ENCODE measurements around the gene TMPRSS4.

Gene TMPRSS4

DNA sequence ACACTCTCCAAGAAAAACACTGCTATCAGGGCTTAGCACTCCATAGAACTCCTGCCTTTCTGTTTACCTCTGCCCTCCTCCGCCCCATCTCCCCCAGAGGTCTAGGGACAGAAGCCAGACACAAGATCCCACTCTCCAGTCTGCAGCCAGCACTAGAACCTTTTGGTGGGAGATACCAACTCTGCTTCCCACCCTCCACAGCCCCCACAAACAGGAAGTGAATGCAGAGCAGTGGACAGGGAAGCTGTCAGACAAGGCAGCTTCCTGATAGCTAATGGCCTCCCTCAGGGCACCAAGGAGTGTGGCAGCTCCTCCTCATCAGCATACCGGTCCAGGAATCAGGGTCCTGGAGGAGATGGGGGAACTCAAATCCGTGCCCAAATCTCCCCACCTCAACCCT is 70.6 kb downstream of the TMPRSS4 start:
- CTCF ChIA-PET, result interaction anchor here (2.8 to 6.5 kb wide), 2 partner anchors 22 to 24 kb away, joined by 19 to 96 read pairs; no protein-coding TSS in a partner anchor
- Mint-ChIP-seq H3K27me3 (peaks cover 96% of the 10 kb centered on the region), H3K9me3 (no peaks in the 10 kb centered on the region), H3K36me3 (no peaks in the 10 kb centered on the region), H3K27ac (no peak overlapping the region), H3K4me3 (no peak overlapping the region), H3K4me1 (peaks cover 4% of the 10 kb centered on the region)
- no peak for DNase-seq

GRCh38 chr11:118148240-118148639 is 71.4 kb downstream of the TMPRSS4 start:
- H3K36me3 Mint-ChIP-seq, result no peaks in the 10 kb centered on the region
- DNase-seq, result no peak
- CTCF ChIA-PET, result interaction anchor here (2.8 kb wide), 1 partner anchor 23 kb away, joined by 19 read pairs; no protein-coding TSS in a partner anchor
- H3K27me3 Mint-ChIP-seq, result peaks cover 98% of the 10 kb centered on the region
- no peak overlapping the region for H3K4me3 Mint-ChIP-seq
- no peaks in the 10 kb centered on the region for H3K9me3 Mint-ChIP-seq
- H3K4me1 Mint-ChIP-seq, result peaks cover 4% of the 10 kb centered on the region
- no peak overlapping the region for H3K27ac Mint-ChIP-seq

GRCh38 chr11:118148856-118149255 is 72.0 kb downstream of the TMPRSS4 start:
- Mint-ChIP-seq H3K36me3 (no peaks in the 10 kb centered on the region), H3K4me3 (no peak overlapping the region), H3K27ac (no peak overlapping the region), H3K4me1 (peaks cover 8% of the 10 kb centered on the region), H3K27me3 (peaks cover 100% of the 10 kb centered on the region), H3K9me3 (no peaks in the 10 kb centered on the region)
- DNase-seq, result no peak
- CTCF ChIA-PET, result interaction anchor here (0.7 to 2.8 kb wide), 2 partner anchors 23 to 147 kb away, joined by 3 to 19 read pairs; no protein-coding TSS in a partner anchor

DNA sequence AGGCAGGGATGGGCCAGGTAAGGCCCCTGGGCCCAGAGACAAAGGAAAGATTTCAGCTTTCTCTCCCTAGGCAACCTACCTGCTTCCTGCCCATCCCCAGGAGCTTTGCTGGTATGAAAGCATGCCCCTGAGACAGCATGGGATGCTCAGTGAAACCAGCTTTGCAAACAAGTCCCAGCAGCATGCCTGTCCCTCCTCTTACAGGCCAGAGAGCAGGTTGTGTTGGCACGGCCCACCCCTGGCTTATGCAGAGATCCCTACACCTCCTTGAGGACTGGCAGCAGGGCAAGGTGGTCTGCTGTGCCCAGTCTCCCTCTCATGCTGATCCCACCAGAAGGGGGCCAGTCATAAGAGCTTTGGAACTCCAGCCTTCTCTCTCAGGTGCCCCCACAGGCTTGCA is 72.6 kb downstream of the TMPRSS4 start:
- peaks cover 100% of the 10 kb centered on the region for H3K27me3 Mint-ChIP-seq
- no peak overlapping the region for H3K4me3 Mint-ChIP-seq
- peaks cover 10% of the 10 kb centered on the region for H3K4me1 Mint-ChIP-seq
- H3K27ac Mint-ChIP-seq, result no peak overlapping the region
- CTCF ChIA-PET, result interaction anchor here (0.7 to 2.8 kb wide), 2 partner anchors 22 to 146 kb away, joined by 3 to 19 read pairs; no protein-coding TSS in a partner anchor
- no peaks in the 10 kb centered on the region for H3K9me3 Mint-ChIP-seq
- DNase-seq, result no peak
- H3K36me3 Mint-ChIP-seq, result no peaks in the 10 kb centered on the region

GRCh38 chr11:118151431-118151830 is 74.6 kb downstream of the TMPRSS4 start:
- Mint-ChIP-seq H3K27ac (no peak overlapping the region), H3K27me3 (peaks cover 100% of the 10 kb centered on the region), H3K4me3 (no peak overlapping the region)

DNA sequence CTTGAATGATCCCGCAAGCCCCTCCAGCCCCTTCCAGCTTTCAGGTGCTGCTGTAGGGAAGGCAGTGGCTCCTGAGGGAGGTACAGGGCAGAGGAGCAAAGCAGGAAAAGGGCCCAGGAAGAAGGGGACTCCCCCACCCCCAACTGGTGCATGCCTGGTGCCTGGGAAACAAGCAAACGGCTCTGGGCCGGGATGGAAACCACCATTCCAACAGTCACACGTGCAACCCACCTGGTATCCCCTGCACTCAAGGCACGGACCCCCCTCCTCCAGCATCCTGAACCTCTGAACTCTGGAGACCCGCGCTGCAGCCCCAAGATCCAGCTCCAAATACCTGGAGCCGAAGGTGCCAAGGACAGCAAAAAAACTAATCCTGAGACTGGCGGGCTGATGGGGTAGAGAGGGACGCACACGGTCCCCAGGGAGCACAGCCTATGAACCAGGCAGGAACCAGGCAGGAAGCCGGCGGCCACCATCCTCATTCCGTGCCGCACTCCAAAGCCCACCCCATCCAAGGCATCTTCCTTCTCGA is 75.2 kb downstream of the TMPRSS4 start:
- no peaks in the 10 kb centered on the region for H3K9me3 Mint-ChIP-seq
- CTCF ChIA-PET, result interaction anchor here (0.8 to 3.4 kb wide), 3 partner anchors 9 to 46 kb away, joined by 3 to 16 read pairs (median 4); no protein-coding TSS in a partner anchor
- H3K27me3 Mint-ChIP-seq, result peaks cover 100% of the 10 kb centered on the region
- H3K4me1 Mint-ChIP-seq, result peaks cover 14% of the 10 kb centered on the region
- H3K36me3 Mint-ChIP-seq, result no peaks in the 10 kb centered on the region
- DNase-seq, result no peak
- peak overlapping the region; percentile 2 for H3K4me3 Mint-ChIP-seq
- no peak overlapping the region for H3K27ac Mint-ChIP-seq

More at GRCh38 chr11:118151431-118151830, 74.6 kb downstream of the TMPRSS4 start:
- CTCF ChIA-PET, result interaction anchor here (3.4 kb wide), 1 partner anchor 20 kb away, joined by 16 read pairs; no protein-coding TSS in a partner anchor
- peaks cover 9% of the 10 kb centered on the region for H3K4me1 Mint-ChIP-seq
- DNase-seq, result no peak
- no peaks in the 10 kb centered on the region for H3K36me3 Mint-ChIP-seq
- no peaks in the 10 kb centered on the region for H3K9me3 Mint-ChIP-seq

DNA sequence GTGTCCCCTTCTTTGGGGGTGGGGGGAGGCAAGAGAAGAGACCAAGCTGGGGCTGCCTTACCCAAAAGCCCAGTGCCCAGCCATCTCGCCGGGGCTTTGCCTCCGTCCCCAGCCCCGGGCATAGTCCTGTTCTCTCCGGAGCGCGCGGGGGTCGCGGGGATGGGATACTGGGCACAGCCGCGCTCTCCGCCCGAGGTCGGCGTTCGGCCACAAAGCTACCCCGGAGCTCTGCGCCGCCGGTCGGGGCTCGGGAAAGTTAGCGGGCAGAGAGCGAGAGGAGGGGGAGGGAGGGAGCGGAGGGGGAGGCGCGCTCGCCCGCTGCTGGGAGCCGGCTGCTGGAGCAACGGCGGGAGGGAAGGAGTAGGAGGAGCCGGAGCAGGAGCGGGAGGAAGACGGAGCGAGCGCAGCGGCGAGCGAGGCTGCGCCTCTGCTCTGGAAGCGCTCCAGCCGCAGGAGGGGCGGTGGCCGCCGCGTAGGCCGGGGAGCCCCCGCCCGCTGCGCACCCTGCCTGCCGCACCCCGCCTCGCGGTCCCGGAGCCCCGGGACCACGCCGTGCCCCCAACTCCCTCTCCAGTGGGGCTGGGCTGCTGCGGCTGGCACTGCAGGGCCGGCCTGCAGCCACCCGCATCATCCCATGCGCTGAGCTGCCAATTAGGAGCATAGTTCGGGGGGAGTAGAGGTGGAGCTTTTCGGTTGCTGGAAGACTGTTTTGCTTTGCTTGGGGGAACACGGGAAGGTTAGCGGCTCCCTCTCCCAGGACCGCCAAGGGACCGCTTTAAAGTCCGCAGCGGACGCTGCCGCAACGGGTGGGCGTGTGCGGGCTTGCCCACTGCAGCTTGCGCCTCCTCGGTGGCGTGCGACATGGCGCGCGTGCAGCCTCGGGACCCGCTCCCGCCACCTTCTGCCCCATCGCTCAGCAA is 75.9 kb downstream of the TMPRSS4 start, which contains the start of gene SCN4B:
Gene SCN4B (minus strand): TSS at position 272 of the 920 bp plus-strand sequence. CDS start 150 bp downstream, at position 122.
- peaks cover 100% of the 10 kb centered on the region for H3K27me3 Mint-ChIP-seq
- H3K27ac Mint-ChIP-seq, result no peak within 1 kb of the TSS
- no peaks in the 10 kb centered on the region for H3K9me3 Mint-ChIP-seq
- H3K4me3 Mint-ChIP-seq, result peak within 1 kb of the TSS; percentile 27
- DNase-seq, result peak; percentile 34
- CTCF ChIA-PET, result interaction anchor here (0.8 to 3.4 kb wide), 3 partner anchors 9 to 46 kb away, joined by 3 to 16 read pairs (median 4); no protein-coding TSS in a partner anchor
- no peaks in the 10 kb centered on the region for H3K36me3 Mint-ChIP-seq
- peaks cover 15% of the 10 kb centered on the region for H3K4me1 Mint-ChIP-seq

- Mint-ChIP-seq H3K27ac (no peak overlapping the region), H3K9me3 (no peaks in the 10 kb centered on the region), H3K27me3 (peaks cover 100% of the 10 kb centered on the region), H3K4me1 (peaks cover 15% of the 10 kb centered on the region), H3K36me3 (no peaks in the 10 kb centered on the region), H3K4me3 (peak overlapping the region; percentile 27)
- CTCF ChIA-PET, result interaction anchor here (3.4 kb wide), 1 partner anchor 18 kb away, joined by 16 read pairs; no protein-coding TSS in a partner anchor
- no peak for DNase-seq
These were observed 76.6 kb downstream of the TMPRSS4 start for GRCh38 chr11:118153516-118153915.

DNA sequence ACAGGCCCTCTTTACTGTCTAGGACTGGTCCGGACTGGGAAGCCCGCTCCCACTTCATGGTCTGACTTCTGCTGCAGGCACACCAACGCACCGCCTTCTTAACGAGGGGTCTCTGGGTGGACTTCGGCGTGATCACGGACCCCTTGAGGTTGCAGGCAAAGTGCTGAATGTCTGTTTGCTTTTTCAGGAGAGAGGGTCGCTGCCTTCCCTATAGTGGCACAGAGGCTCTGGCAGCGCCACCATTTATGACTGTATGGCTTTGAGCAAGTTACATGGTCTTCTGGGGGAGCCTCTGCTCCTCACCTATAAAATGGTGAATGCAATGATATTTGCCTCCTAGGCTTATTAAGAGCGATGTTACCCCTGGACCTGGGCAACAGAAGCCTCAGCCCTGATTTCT is 77.1 kb downstream of the TMPRSS4 start:
- no peak overlapping the region for H3K27ac Mint-ChIP-seq
- H3K4me3 Mint-ChIP-seq, result peak overlapping the region; percentile 27
- H3K4me1 Mint-ChIP-seq, result peaks cover 15% of the 10 kb centered on the region
- no peaks in the 10 kb centered on the region for H3K9me3 Mint-ChIP-seq
- no peaks in the 10 kb centered on the region for H3K36me3 Mint-ChIP-seq
- peaks cover 100% of the 10 kb centered on the region for H3K27me3 Mint-ChIP-seq
- no peak for DNase-seq
- CTCF ChIA-PET, result no interaction called here

GRCh38 chr11:118154641-118155040 is 77.8 kb downstream of the TMPRSS4 start:
- CTCF ChIA-PET, result interaction anchor here (0.5 to 3.7 kb wide), 6 partner anchors 8 to 125 kb away, joined by 3 to 37 read pairs (median 3); no protein-coding TSS in a partner anchor
- Mint-ChIP-seq H3K4me1 (peaks cover 15% of the 10 kb centered on the region), H3K36me3 (no peaks in the 10 kb centered on the region), H3K27ac (no peak overlapping the region), H3K4me3 (no peak overlapping the region), H3K9me3 (no peaks in the 10 kb centered on the region), H3K27me3 (peaks cover 100% of the 10 kb centered on the region)
- DNase-seq, result no peak

DNA sequence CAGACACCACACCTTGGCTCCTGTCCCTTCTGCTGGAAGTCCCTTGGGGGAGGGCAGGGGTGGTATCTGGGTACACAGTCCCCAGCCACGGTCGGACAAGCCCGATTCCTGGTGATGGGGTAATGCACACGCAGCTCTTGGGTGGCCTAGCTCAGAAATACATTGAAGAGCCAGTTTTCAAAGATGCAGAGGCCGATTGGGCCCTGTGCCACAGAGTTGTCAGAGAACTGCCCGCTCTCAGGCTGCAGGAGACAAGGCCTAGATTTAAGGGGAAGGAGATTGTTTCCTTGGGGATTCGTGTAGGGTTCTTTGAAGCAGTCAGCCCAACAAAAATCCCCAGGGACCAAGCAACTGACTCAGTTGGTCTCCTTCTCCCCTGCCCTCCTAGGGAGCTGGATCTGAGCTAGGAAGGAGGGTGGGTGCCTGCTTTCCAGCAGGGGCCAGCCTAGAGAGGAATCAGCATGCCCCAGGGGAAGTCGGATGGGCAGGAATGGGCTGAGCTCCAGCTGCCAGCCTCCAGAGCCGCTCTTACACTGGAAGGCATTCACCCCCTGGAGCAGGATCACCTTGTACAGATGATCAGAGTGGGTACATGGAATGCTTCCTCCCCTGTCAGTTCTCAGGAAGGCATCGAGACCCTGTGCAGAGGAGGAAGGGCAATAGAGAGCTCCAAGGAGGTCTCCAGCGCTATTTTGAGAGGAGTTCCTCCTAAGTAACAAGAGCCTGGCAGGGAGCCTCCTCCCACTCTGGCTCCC is 79.1 kb downstream of the TMPRSS4 start:
- Mint-ChIP-seq H3K36me3 (no peaks in the 10 kb centered on the region), H3K27me3 (peaks cover 100% of the 10 kb centered on the region), H3K4me1 (peaks cover 15% of the 10 kb centered on the region), H3K4me3 (no peak overlapping the region), H3K27ac (no peak overlapping the region), H3K9me3 (no peaks in the 10 kb centered on the region)
- CTCF ChIA-PET, result interaction anchor here (0.6 to 3.7 kb wide), 8 partner anchors 10 to 519 kb away, joined by 3 to 37 read pairs (median 3); no protein-coding TSS in a partner anchor
- no peak for DNase-seq

GRCh38 chr11:118156531-118157185 is 79.8 kb downstream of the TMPRSS4 start:
- peak; percentile 45 for DNase-seq
- H3K27me3 Mint-ChIP-seq, result peaks cover 100% of the 10 kb centered on the region
- H3K36me3 Mint-ChIP-seq, result no peaks in the 10 kb centered on the region
- H3K9me3 Mint-ChIP-seq, result no peaks in the 10 kb centered on the region
- H3K4me3 Mint-ChIP-seq, result no peak overlapping the region
- H3K27ac Mint-ChIP-seq, result no peak overlapping the region
- CTCF ChIA-PET, result interaction anchor here (0.6 to 3.7 kb wide), 4 partner anchors 12 to 520 kb away, joined by 3 to 37 read pairs (median 6); no protein-coding TSS in a partner anchor
- H3K4me1 Mint-ChIP-seq, result peaks cover 15% of the 10 kb centered on the region

Measured in activated naive CD4-positive, alpha-beta T cell treated with anti-CD3 and anti-CD28 coated beads, Interleukin-2, amount 10 ng/mL, durations not matched to agents 7 days and 5 days (primary cell).